Right lobe of liver (tissue), 6 donors: ENCODE measurements around the gene TNFAIP8L1. TPM values are rescaled to one million over a fixed set of nuclear protein-coding genes. Genes with fewer than 3 reads are reported as not detected.

ENCODE experiments used
- ATAC-seq, 4 donors: fragments of 200-7000 bp; cut with Tn5 transposase; one replicate each; pipeline ENCODE4 v1.9.1; 2020; ENCODE audit warnings: mild to moderate bottlenecking in 4 of 4, moderate library complexity in 4 of 4
- DNase-seq, 3 donors: peaks; one replicate each; pipeline ENCODE4 v3.0.0-alpha.2; 2020
- H3K27ac ChIP-seq, 3 donors: fragments of 200-600 bp; one replicate each; pipeline ENCODE4 v1.8.0; 2022
- H3K27me3 ChIP-seq, 2 donors: fragments of 200-600 bp; one replicate each; pipeline ENCODE4 v1.8.0; 2022
- H3K36me3 ChIP-seq, 4 donors: fragments of 200-600 bp; sonication (generic) in 1 of 4; one replicate each; pipeline versions ENCODE4 v1.5.1 to v1.8.0; 2017 to 2022; ENCODE audit warnings: control low read depth in 1 of 4
- H3K4me1 ChIP-seq, 4 donors: fragments of 200-600 bp; sonication (generic) in 1 of 4; one replicate each; pipeline versions ENCODE4 v1.5.1 to v1.8.0; 2017 to 2022; ENCODE audit warnings: control low read depth in 1 of 4
- H3K4me3 ChIP-seq, 3 donors: fragments of 200-600 bp; one replicate each; pipeline ENCODE4 v1.8.0; 2022
- H3K9me3 ChIP-seq, 4 donors: fragments of 200-600 bp; sonication (generic) in 1 of 4; one replicate each; pipeline versions ENCODE4 v1.5.1 to v1.8.0; 2017 to 2022; ENCODE audit warnings: control low read depth in 1 of 4
- POLR2A ChIP-seq: fragments of 450-650 bp; IDR thresholded peaks from one replicate; pipeline ENCODE4 v1.6.1; 2017; ENCODE audit warnings: antibody characterized with exemption, mild to moderate bottlenecking
- WGBS: methylation state at CpG from one replicate; pipeline ENCODE4 v1.1.6; 2018; ENCODE audit warnings: low coverage, low lambda C conversion rate; ENCODE audit not compliant: insufficient coverage; ENCODE audit errors: missing lambda C conversion rate; 5-methylcytosine and 5-hydroxymethylcytosine counted together
- intact Hi-C, 2 donors: fragments of 100-400 bp; cut with DNase I; formaldehyde crosslinking; loops; one replicate each; pipeline versions ENCODE4 v1.11.2 to v1.14.1; 2022
- long read RNA-seq: library from polyadenylated mRNA; unstranded; transcript quantifications from one replicate; pipeline ENCODE4 v2.0.0, GENCODE V29; 2019
- total RNA-seq, 6 experiments: library from RNA; depleted of rRNA in 2 of 6; stranded (reverse); fragments of >200 nt in 2 of 6; fragmentation: NEBNext Ultra II Directional in 3 of 6; extraction: Animal tissue kit (Norgen Biotek cat#: 25700) in 3 of 6; gene quantifications; one replicate each; pipeline versions ENCODE4 v1.1.0 to v1.2.4, GENCODE V29; 2016 to 2023
- TF ChIP-seq, protein P1 (sequence below), 4 donors: fragments of 200-600 bp in 3 of 4; fragments of 450-650 bp in 1 of 4; IDR thresholded peaks; one replicate each; pipeline versions ENCODE4 v1.5.1 to v1.8.0; 2016 to 2022; ENCODE audit warnings: antibody characterized with exemption in 4 of 4, mild to moderate bottlenecking in 2 of 4
- donor health status: DM: no; HTN: yes; CAD: no.
- donor health status: DM: no; HTN: no; CAD: no.
- donor health status: DM: no; HTN: no; CAD: no.
- donor health status: DM: no; HTN: yes; CAD: no.
- donor health status: DM: no; HTN: yes; CAD: no.

The TNFAIP8L1 gene
- 10 to 100 TPM; 16.6 to 26.4 (median 22.8) TPM for total RNA-seq
- long read RNA-seq, partial matches to known transcripts, result 0 of 3 reads
- long read RNA-seq, other reads (novel, unspliced or antisense), result 0 of 3 reads

DNA sequence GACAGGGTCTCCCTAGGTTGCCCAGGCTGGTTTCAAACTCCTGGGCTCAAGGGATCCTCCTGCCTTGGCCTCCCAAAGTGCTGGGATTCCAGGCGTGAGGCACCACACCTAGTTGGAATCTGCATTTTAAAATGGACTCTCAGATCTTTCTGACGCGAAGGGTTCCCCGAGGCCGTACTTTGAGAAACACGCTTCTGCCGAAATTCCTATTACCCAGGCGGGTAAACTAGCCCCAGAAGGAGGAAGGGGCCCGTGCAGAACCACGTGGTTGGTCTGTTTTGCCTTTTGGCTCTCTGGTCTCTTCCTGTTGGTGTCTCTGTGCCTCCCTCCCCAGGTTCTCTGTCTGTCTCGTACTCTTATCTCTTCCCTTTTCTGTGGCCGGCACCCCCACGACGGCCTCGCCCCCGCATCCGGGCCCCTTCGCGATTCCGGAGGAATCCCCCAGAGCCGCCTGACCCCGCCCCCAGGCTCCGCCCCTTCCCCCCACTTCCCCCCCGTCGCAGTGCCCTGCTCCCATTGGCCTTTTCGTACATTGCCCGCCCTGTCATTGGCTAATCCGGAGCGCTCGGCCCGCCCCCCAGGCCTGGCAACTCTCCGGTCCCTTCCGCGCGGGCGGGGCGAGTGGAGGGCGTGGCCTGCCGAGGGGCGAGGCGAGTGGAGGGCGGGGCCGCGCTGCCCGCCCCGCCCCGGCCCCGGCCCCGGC lies at the start of gene TNFAIP8L1:
Gene TNFAIP8L1 (plus strand): TSS at position 689 of the 703 bp plus-strand sequence. CDS start 12,354 bp downstream, outside the sequence.
- DNase-seq (peak; percentile 97 to 98 (median 97)), ATAC-seq (peak; percentile 81 to 94 (median 90))
- Histone ChIP-seq H3K36me3 (no peaks in the 10 kb centered on the region), H3K4me3 (peak within 1 kb of the TSS; percentile 88 to 99 (median 96)), H3K27ac (peak within 1 kb of the TSS; percentile 28 to 75 (median 51)), H3K27me3 (no peaks in the 10 kb centered on the region), H3K9me3 (no peaks in the 10 kb centered on the region), H3K4me1 (peaks cover 0 to 30% (median 14%) of the 10 kb centered on the region in 4 donors)
- intact Hi-C loops, result loop anchor here in 1 of 2 donors (5.0 kb wide), 1 partner anchor 62 kb away; no protein-coding TSS in a partner anchor
- TF ChIP-seq POLR2A, result no peak
- TF ChIP-seq, protein P1, sequence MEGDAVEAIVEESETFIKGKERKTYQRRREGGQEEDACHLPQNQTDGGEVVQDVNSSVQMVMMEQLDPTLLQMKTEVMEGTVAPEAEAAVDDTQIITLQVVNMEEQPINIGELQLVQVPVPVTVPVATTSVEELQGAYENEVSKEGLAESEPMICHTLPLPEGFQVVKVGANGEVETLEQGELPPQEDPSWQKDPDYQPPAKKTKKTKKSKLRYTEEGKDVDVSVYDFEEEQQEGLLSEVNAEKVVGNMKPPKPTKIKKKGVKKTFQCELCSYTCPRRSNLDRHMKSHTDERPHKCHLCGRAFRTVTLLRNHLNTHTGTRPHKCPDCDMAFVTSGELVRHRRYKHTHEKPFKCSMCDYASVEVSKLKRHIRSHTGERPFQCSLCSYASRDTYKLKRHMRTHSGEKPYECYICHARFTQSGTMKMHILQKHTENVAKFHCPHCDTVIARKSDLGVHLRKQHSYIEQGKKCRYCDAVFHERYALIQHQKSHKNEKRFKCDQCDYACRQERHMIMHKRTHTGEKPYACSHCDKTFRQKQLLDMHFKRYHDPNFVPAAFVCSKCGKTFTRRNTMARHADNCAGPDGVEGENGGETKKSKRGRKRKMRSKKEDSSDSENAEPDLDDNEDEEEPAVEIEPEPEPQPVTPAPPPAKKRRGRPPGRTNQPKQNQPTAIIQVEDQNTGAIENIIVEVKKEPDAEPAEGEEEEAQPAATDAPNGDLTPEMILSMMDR (IDR thresholded peaks at IDR 0.05), result no peak
- WGBS, result 4% methylated on average over 27 of the region's 49 CpGs

- DNase-seq (no peak), ATAC-seq (peak; percentile 75 to 93 (median 83))
- H3K27ac ChIP-seq, result no peak overlapping the region
- intact Hi-C loops, result no loop called here
- H3K4me3 ChIP-seq, result no peak overlapping the region
- no peaks in the 10 kb centered on the region for H3K27me3 ChIP-seq
- 61% methylated on average over 7 of the region's 11 CpGs for WGBS
- TF ChIP-seq POLR2A, result no peak
- TF ChIP-seq, protein P1 (IDR thresholded peaks at IDR 0.05), result peak; percentile 38 to 48 (median 46)
- H3K4me1 ChIP-seq, result peaks cover 0 to 2% (median under 1%) of the 10 kb centered on the region in 4 donors
- no peaks in the 10 kb centered on the region for H3K9me3 ChIP-seq
- no peaks in the 10 kb centered on the region for H3K36me3 ChIP-seq
These were observed 49.5 kb upstream of the TNFAIP8L1 start for GRCh38 chr19:4589579-4590410.

DNA sequence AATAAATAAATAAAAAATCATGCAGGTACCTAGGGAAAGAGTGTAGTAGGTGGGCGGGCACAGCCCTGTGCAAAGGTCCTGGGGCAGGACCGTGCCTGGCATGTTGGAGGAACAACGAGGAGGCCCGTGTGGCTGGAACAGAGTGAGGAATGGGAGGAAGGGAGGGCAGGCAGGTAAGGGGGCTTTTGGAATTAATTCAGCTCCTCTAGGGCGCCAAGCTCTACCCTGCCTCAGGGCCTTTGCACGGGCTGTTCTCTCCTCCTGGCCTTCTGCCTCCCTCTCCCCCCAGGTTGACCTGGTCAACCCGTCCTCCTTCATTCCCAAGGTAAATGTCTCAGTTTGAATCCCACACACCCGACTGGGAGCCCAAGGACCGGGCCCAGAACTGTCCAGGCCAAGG lies 48.8 kb upstream of the TNFAIP8L1 start:
- 50% methylated on average over 2 of the region's 9 CpGs for WGBS

DNA sequence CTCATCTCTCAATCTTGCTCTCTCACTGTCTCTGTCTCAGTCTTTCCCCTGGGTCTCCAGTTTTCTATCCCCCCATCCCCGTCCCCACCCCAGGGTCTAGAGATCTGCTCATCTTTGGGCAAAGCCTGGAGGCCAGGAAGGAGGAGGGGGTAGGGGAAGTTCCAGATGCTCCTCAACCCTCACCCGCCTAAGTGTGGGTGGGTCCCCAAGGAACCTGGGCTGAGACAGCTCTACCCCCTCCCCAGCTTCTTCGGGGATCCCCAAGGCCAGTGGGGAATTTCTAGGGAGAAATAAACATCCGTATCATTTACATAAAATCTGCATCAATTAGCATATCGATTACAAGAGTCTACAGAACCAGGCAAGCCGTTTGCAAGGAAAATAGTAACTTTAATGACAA lies 48.0 kb upstream of the TNFAIP8L1 start:
- intact Hi-C loops, result no loop called here
- Histone ChIP-seq H3K36me3 (no peaks in the 10 kb centered on the region), H3K4me1 (peaks cover 0 to 3% (median 0%) of the 10 kb centered on the region in 4 donors), H3K27ac (no peak overlapping the region), H3K9me3 (no peaks in the 10 kb centered on the region), H3K4me3 (no peak overlapping the region), H3K27me3 (no peaks in the 10 kb centered on the region)
- TF ChIP-seq, protein P1 (IDR thresholded peaks at IDR 0.05), result no peak
- no peak for TF ChIP-seq POLR2A
- ATAC-seq (no peak), DNase-seq (no peak)
- WGBS, result 52% methylated on average over 6 of the region's 6 CpGs

More for the DNA sequence above, 48.8 kb upstream of the TNFAIP8L1 start:
- no peaks in the 10 kb centered on the region for H3K27me3 ChIP-seq
- H3K4me3 ChIP-seq, result no peak overlapping the region
- DNase-seq (no peak), ATAC-seq (no peak)
- TF ChIP-seq, protein P1 (IDR thresholded peaks at IDR 0.05), result no peak
- no peak for TF ChIP-seq POLR2A
- no peaks in the 10 kb centered on the region for H3K9me3 ChIP-seq
- H3K27ac ChIP-seq, result no peak overlapping the region
- no peaks in the 10 kb centered on the region for H3K36me3 ChIP-seq
- H3K4me1 ChIP-seq, result no peaks in the 10 kb centered on the region
- intact Hi-C loops, result no loop called here
